Measurements from ENCODE around the gene PKIG.
"Not testable (repeated sequence)": the region's sequence is repeated elsewhere in the genome, so short reads cannot be mapped to it uniquely, and the experiment has no call there.

The PKIG gene

DNA sequence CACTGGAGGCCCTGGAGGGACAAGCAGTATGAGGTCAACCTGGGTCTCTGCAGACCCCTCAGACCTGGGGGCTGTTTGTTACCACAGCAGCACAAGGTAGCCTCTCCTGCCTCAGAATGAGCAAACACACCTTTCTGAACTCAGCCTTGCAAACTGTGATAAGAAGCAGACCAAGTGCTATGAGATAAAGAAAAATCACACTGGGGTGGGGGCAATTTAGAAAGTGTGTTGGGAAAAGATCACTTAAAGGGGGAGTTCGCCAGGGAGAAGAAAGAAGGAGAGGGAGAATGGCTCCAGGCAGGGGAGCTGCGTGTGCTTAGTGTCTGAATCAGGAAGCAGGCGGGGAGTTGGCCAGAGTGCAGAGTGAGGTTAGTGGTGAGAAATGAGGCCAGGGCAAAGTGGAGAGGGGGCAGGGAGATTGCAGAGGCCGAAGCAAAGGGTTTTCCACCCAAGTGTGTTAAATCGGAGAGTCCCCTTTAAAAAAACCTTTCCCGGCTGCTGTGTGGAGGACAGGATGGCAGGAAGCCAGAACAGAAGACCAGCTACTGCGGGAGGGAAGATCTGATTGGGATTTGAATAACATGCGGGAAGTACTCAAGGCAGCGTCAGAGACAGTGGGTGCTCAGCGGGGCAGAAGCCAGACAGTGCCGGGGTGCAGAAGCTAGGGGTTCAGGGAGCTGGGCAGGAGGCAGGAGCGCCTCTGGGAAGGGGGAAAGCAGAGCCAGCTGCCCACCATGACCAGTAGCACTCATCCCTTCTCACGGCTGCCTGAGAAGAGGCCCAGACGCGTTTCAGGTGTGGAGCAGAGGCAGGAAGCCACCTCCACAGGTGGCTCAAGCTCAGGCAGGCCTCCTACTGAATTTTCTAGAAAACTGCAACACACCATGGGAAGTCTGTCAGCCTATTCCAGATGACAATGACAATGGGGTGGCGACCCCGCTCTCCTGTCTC, 60.1 kb downstream of the PKIG start:
- peak; percentile 62 to 64 for DNase-seq (ENCODE audit: low read depth in 2 of 2)

DNA sequence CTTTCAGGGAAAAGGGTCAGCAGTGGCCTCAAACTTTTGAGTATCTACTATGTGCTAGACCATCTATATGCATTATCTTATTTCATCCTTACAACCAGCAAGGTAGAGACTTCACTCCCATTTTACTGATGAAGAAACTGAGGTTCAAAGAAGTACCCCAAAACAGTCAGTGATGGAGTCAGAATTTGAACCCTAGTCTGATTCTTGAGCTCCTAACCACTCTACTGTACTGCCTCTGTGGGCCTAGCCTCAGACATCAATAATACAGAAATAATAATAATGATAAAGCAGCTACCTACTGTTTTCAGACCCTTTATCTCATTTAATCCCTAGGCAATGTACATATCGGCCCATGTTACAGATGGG, 60.8 kb downstream of the PKIG start:
- DNase-seq (ENCODE audit: low read depth in 2 of 2): no peak

DNA sequence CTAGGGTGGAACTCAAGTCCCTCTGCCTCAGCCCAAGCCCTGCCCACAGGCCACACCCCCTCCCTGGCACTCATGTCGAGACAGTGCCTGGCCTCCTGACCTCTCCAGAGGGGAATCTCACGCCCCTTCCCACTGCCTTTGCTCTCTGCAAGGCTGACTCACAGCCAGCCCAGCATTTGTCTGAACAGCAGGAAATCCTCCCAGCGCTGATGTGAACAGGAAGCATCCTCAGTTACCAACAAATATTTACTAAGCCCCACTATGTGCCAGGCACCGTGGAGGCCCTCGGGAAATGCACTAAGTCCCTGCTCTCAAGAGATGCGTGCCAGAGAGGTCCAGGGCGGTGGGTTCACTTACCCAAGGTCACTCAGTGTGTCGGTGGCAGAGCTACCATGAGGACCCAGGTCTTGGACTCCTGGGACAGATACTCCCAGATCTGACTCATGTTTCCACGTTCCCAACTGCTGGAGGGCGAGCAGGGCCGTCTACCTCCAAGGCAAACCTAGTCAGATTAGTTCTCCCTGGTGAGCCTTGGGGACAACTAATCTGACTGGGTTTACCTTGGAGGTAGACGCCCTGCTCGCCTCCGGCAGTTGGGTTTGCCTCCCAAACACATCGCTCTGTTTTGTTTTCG, 61.3 kb downstream of the PKIG start:
- DNase-seq (ENCODE audit: low read depth in 2 of 2): peak in 1 of 2 experiments; percentile 24

DNA sequence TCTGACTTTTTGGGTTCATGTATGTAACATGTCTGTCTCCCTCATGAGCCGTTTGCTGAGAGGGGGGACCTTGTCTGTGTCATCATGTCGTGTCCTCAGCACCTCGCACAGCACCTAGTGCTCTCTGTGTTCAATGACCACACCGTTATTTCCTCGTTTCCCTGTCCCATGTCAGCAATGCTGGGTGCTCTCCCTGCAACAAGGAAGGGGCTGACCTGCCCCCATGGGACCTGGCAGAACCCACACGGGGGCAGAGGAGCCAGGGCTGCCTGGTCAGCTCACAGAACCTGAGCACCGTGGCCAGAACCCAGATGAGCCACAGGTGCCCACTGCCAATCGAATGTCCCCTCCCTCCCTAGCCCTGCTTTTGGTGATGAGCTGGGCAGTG, 61.8 kb downstream of the PKIG start:
- DNase-seq (ENCODE audit: low read depth in 2 of 2): no peak

DNA sequence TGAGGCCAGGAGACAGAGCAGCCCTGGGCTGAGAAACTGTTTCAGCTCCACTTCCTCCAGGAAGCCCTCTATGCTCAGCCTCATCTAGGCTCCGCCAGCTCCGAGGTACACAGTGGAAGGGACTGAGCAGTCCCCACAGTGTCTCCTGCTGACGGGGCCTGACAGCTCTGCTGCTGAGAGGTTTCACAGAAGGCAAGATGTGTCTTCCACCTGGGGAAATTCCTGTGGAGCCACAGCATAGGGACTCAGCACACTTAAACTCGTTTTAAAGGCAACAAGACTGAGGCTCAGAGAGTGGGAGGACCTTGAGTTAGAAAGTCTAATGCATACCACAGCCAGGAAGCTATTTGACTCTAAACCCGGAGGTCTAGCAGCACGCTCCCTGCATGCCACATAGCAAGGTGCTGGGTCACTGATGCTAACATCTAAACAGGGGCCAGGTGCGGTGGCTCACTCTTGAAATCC, 62.3 kb downstream of the PKIG start:
- DNase-seq (ENCODE audit: low read depth in 2 of 2): no peak

DNA sequence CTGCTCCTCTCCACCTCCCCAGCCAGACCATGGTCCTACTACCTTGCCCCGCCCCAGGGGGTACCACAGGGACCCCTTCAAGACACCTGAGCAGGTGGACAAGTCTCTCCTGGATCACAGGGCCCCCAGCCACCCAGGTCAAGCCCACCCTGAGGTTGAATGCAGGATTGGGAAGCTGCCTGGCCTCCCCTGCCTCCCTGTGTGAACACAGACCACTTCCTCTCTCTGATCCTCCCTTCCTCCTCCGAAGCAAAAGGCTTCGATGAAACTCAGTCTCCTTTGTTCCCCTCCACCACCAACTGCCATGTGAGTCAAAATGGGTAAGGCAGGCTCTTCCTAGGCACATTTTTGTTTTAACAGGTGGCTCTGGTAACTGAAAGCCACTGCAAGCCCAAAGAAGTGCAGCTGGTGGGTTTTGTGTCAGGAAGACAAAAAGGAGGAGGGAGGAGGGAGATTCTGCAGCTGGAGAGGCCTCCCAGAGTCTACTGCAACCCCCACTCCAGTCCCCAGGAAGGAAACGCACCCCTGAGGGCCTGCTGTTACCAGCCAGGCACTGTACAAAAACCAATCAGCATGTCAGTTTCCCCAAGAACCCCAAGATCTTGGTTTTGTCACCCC, 63.8 kb downstream of the PKIG start:
- no peak for DNase-seq (ENCODE audit: low read depth in 2 of 2)

DNA sequence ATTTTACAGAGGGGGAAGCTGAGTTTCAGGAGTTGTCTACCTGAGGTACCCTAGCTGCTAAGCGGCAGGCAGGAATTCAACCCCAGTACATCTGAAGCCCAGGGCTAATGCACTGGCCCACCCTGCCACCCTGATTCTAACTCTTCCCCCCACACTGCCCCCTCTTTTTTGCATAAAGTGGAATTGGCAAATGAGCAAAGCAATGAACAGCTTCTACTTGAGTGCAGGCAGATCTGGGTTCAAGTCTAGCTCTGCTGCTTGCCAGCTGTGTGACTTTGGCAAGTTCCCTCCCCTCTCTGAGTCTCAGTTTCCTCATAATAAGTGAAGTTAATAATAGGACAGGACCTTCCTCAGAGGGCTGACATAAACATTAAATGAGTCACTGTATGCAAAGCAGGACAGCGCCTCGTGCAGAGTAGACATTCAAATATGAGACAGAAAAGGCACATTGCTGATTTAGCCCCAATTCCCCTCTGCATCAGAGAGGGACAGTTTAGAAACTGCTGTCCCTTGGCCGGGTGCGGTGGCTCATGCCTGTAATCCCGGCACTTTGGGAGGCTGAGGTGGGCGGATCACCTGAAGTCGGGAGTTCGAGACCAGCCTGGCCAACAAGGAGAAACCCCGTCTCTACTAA, 64.4 kb downstream of the PKIG start:
- no peak for DNase-seq (ENCODE audit: low read depth in 2 of 2)

DNA sequence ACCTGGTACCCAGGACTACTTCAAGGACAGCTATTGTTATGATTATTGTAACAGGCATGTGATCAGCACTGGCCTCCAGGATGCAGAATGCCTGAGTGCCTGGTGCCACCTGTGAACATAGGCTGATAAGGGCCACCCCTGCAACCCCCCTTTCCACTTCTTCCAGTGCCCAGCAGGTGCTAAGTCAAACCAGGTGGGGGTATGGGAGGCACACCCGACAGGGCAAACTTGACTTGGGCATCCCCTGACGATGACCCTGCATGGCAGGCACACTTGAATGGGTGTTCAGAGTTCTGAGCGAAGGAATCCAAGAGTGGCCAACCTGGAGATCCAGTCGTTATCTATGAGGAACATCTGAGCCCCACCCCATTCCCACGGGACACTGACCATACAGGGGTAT, 65.7 kb downstream of the PKIG start:
- DNase-seq (ENCODE audit: low read depth in 2 of 2): no peak

DNA sequence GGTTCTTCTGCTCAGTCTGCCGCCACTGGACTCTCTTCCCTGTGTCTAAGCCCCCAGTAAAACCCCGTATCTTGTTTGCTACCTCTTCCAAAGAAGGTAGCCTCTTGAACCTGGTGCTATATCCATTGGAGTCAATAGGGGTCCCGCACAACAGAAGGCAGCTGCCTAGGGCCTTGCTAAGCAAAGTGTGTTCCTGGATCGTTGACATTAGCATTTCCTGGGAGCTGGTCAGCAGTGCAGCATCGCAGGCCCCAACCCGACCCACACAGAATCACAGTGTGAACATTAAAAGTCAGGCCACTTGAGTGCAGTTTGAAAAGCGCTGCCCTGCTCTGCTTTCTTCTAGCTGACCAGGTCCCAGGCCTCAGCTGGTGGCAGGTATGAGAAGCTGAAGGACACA, 66.2 kb downstream of the PKIG start:
- DNase-seq (ENCODE audit: low read depth in 2 of 2): no peak

DNA sequence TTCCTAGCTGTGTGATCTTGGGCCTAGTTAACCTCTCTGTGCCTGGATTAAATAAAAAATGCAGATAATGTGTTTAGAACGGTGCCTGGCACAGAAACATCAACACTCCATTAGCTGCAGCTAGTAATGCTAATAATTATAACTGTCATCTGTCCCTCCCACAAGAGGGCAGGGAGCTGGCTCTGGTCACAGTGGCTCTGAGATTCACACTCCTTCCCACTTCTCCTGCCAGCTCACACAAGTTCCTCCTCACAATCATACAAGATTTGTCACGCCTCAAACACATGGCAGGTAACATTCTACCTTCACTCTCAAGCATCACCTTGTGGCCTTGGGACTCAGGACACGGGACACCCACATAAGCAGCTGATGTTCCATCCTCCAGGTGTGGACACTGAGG, 66.7 kb downstream of the PKIG start:
- DNase-seq (ENCODE audit: low read depth in 2 of 2): no peak

DNA sequence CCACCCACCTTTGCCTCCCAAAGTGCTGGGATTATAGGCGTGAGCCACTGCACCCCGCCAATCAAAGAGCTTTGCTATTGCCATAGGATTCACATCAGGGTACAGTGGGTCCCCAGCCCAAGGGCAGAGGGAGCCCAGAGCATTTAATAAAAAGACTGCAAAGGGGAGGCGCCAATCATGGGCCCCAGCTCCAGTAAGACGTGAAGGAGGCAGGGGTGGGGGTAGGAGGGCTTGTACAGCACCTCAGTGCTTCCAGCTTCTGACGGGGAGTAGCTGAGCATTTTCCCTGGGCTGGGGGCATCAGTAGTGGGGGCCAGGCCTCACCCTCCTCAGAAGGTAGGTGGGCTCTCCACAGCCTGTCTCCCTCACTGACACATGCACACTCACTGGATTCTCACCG, 67.6 kb downstream of the PKIG start:
- no peak for DNase-seq (ENCODE audit: low read depth in 2 of 2)

DNA sequence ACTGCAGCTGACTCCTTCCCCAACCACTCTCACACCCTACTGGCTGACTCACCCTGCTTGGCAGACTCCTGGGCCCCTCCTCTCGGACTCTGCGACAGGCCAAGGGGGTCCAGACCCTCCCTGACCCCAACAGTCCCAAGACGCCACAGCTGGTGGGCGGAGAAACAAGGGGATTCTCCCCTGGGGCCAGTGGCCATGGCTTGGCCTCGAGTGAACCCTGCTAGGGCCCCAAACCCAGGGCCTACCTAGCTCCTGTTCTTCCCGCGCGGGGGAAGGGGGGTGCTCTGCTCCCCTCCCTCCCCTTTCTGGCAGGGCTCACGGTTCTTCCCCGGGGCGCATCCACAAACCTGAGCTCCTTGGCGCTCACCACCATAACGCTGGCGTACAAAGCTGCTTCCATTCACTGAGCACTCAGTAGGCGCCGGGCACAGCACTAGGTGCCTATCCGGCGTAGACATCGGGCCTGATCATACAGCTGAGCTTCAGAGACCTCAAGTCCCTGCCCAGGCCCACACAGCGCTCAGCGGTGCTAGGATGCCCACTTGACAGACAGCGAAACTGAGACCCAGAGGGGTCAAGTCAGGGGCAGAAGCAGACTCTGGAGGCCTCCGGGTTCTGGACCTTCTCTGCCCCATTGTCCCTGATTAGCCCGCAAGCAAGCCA, 68.5 kb downstream of the PKIG start:
- no peak for DNase-seq (ENCODE audit: low read depth in 2 of 2)

DNA sequence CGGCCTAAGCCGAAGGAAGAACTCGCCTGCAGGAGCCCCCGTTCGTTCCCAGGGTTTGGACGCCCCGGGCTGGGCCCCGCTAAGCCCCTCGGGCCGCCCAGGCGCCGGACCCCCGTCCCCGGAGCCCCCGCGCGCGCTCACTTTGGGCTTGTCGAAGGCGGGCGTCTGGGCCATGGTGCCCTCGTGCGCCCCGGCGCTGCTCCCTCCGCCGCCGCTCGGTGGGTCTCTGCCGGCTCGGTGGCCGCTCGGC, 69.0 kb downstream of the PKIG start:
- DNase-seq (ENCODE audit: low read depth in 2 of 2): no peak

DNA sequence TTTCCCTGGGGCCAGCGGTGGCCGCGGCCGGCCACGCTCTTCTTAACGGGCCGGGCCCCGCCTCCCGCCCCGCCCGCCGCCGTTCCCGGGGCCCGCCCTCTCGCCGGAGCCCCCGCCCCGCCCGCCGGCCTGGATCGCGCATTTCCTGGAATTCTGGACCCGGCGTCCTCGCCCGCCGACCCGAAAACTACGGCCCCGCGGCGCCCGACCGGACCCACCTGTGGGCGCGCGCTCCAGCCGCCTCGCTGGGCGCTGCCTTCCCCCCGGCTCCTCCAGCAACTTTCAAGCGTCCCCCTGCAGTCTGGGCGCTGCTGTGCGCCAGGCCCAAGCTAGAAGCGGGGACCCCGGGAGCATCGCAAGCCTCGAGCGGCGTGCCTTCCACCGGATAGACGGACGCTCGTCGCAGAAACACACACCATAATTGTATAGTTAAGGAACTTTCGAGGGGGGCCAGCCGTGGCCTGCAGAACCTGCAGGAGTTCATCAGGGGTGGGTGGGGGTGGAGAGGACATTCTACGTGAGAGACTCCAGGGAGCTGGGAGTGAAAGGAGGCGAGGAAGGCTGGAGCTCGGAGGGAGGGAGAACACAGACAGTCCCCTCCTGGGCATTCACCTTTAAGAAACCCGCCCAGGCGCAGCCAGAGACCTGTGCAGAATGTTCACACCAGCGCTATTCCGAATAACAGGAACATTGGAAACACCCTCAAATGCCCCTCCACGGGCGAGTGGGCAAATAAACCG, 69.5 kb downstream of the PKIG start, which contains the start of gene ADA:
Gene ADA (minus strand): TSS at position 16 of the 740 bp plus-strand sequence. CDS start 92 bp downstream, outside the sequence.
- no peak for DNase-seq (ENCODE audit: low read depth in 2 of 2)

DNA sequence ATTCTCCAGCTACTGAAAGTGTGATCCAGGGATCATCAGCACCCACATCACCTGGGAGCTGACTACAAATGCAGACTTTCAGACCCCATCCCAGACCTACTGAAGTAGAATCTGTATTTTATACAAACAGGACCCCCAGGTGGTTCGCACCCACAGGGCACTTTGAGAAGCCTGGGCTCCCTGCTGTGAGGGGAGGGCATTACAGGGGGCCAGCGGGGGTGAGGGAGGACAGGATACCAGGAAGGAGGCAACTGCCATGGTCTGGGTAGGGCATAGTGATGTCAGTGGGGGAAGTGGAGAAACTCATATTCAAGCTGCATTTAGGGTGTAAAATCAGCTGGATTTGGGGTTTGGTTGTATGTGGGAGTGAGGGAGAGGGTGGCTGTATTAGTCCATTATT, 71.2 kb downstream of the PKIG start:
- no peak for DNase-seq (ENCODE audit: low read depth in 2 of 2)

DNA sequence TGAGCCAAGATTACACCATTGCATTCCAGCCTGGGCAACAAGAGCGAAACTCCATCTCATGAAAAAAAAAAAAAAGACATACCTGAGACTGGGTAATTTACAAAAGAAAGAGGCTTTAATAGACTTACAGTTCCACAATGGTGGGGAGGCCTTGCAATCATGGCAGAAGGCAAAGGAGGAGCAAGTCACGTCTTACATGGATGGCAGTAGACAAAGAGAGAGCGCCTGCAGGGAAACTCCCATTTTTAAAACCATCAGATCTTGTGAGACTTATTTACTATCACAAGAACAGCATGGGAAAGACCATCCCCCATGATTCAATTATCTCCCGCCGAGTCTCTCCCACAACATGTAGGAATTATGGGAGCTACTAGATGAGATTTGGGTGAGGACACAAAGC, 71.8 kb downstream of the PKIG start:
- DNase-seq (ENCODE audit: low read depth in 2 of 2): not testable (repeated sequence)

DNA sequence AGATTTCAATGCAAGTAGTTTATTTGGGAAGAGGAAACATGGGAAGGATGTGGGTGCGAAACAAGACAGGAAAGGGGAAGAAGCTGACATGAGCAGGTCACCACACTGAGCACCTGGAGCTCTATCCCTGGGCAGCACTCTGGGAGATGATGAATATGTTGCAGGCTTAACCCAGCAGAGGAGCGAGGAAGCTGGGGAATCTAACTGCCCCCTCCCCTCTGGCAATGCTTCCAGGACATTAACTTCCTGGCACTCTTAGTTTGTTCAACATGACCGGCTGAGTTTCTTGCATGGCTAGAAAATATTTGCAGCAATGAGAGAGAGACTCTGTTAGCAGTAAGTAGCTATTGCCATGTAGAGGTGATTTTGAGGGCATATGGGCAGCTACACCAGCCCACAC, 74.1 kb downstream of the PKIG start:
- DNase-seq (ENCODE audit: low read depth in 2 of 2): no peak

DNA sequence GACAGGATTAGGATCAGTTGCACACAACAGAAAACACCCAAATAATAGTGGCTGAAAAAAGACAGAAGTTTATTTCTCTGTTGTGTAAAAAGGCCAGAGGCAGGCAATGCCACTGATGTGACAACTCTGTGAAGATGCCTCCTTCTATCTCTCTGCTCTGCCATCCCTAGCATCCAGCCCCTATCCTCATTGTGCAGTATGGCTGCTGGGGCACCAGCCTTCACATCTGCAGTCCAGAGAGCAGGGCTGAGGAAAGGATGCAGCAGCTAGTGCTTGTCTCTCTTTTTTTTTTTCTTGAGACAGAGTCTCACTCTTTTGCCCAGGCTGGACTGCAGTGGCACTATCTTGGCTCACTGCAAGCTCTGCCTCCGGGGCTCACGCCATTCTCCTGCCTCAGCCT, 75.5 kb downstream of the PKIG start:
- no peak for DNase-seq (ENCODE audit: low read depth in 2 of 2)

DNA sequence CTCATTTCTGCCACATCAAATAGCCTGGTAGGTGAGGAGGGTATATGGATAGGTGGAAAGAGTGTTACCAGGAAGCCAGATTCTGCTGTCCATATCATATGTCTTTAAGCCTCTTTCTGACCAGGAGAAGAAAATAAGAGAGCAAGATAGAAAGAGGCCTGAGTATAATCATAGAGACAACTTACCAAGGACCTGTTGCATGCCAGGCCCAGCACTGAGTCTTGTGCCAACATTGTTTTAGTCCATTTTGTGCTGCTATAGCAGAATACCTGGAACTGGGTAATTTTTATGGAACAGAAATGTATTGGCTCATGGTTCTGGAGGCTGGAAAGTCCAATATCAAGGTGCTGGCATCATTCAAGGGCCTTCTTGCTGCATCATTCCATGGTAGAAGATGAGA, 76.4 kb downstream of the PKIG start:
- no peak for DNase-seq (ENCODE audit: low read depth in 2 of 2)

DNA sequence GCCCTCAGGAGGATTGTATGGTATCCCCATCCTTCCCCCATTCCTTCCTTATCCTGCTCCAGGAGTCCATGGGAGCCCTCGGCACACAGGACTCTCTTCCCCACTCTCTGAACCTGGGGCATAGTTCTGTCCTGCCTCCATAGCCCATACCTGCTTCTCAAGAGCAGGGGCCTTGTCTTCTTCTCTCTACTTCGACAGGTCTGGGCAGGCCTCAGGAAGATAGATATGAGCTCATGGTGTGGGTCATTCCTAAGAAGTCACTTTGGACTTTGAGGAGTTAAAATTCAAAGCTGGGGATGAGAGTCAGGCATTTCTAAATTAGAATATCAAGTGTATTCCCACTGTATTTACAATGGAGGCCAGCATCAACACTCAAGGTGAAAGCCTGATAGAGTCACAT, 77.6 kb downstream of the PKIG start:
- no peak for DNase-seq (ENCODE audit: low read depth in 2 of 2)

DNA sequence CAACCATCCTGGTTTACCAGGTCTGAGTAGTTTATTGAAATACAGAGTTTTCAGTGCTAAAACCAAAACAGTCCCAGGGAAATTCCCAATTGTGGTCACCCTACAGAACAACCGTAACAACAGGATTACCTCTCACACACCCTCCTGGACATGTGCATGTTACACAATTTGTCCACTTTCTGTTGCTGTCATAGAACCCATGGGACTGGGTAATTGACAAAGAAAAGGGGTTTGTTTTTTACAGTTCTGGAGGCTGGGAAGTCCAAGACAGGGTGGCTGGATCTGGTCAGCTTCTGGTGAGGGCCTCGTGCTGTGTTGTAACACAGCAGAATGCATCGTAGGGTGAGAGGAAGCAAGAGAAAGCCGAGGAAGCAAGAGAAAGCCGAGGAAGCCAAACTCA, 78.2 kb downstream of the PKIG start:
- DNase-seq (ENCODE audit: low read depth in 2 of 2): no peak

All from fibroblast of skin of left biceps (primary cell).